Activated T-helper 1 cell treated with anti-CD3 and anti-CD28 coated beads, Interleukin-2, amount 50 U/mL, for 16 hours (primary cell): ENCODE data around the gene SNAP29.
A peak's percentile ranks its signal among the peaks of the same experiment; 100 is the strongest.
"Not testable (repeated sequence)": the region's sequence is repeated elsewhere in the genome, so short reads cannot be mapped to it uniquely, and the experiment has no call there.

Source experiments
- DNase-seq, 2 donors: peaks; one replicate each; pipeline ENCODE4 v3.0.0-alpha.2; 2020; ENCODE audit warnings: low read depth in 1 of 2, low spot score in 1 of 2

The SNAP29 gene

DNA sequence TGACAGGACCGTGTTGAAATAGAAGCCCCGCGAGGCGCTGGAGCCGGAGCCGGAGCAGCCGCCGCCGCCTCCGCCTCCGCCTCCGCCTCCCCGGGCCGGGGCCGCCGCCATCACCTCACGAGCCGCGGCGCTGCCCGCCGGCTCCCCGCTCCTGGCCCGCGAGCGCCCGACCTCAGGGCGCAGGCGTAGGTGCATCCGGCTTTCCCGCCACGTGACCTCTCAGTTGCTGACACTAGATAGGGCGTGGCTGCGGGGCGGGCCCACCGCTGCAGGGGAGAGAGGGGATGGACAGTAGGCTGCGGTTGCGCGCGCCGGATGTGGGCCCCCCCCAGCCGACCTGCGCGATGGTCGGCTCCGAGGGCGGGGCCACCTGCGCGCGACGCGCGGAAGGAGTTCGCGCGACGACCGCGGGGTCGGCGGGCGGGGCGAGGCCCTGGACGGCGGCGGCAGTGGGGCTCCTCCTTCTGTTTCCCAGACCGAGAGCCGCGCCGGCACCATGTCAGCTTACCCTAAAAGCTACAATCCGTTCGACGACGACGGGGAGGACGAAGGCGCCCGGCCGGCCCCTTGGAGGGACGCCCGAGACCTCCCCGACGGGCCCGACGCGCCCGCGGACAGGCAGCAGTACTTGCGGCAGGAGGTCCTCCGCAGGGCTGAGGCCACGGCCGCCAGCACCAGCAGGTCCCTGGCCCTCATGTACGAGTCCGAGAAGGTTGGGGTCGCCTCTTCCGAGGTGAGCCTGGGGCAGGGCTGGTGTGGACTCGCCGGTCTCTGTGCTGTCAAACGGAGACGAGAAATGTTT lies at the start of gene SNAP29, which contains the start of gene PI4KA:
TSS of gene SNAP29 (plus strand) at position 393 of the 802 bp plus-strand sequence. CDS start at position 497, 104 bp downstream.
TSS of gene PI4KA (minus strand) at position 197 of the 802 bp plus-strand sequence. CDS start at position 111, 86 bp downstream.
- peak; percentile 96 to 97 for DNase-seq

DNA sequence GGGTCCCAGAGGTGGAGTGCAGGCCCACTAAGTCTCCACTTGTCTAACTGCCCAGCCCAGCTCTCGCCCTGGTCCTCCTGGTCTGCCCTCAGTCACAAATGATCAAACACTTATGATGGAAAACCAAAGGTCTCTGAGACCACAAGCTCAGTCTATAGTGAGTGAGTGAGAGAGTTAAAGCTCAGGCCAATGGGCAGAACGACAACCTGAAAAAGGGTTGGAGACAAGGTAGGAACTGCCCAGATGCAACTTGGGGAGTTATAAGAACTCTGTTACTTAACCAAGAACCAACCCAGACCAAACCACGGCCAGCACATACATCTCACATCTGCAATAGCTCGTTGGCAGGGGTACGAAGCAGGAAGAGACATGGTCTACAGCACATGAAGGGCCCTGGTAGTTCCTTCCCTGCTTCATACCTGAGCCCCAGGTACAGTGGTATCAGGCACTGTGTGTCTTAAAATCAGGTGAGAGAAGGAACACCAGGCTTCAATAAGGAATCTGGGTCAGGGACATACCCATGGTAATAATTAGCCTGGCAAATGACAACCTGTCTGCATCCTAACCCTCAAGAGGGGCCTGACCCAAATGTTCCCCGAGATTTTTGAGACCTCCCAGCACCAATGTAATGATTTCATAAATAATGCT lies 49.1 kb upstream of the SNAP29 start:
- no peak for DNase-seq

DNA sequence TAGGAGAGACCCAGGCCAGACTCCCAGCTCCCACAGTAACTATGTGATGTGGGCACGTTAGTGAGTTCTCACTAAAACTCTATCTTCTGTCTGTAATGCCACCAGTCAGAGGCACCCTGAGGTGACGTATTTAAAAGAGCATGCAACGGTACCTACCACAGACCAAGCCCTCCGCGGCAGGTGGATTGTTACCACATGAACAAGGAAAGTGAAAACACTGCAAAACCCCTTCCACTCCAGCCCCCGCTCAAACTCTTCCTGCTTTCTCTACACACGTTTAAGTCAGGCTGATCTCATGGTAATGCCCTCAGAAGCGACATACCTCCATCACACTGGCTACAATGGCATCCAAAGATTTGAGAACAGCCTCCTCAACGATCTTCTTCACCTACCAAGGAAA lies 48.2 kb upstream of the SNAP29 start:
- DNase-seq = no peak

DNA sequence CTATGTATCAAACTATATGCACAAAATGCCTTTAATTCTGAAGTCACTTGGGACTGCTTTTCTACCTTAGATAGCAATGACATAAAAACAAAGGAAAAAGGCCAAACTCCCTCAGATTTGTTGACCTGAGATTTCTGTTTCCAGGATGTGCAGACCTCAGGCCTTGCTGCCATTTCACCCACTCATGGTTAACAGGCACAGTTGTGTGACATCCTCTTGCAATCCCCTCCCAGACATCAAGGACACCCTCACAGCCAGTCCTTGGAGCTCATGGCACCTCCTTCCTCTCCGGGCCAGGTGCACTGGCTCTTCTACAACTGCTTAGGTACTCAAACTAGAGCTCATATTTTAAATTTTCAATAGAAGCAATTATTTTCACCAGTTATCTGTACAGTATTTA lies 47.6 kb upstream of the SNAP29 start:
- DNase-seq = no peak

DNA sequence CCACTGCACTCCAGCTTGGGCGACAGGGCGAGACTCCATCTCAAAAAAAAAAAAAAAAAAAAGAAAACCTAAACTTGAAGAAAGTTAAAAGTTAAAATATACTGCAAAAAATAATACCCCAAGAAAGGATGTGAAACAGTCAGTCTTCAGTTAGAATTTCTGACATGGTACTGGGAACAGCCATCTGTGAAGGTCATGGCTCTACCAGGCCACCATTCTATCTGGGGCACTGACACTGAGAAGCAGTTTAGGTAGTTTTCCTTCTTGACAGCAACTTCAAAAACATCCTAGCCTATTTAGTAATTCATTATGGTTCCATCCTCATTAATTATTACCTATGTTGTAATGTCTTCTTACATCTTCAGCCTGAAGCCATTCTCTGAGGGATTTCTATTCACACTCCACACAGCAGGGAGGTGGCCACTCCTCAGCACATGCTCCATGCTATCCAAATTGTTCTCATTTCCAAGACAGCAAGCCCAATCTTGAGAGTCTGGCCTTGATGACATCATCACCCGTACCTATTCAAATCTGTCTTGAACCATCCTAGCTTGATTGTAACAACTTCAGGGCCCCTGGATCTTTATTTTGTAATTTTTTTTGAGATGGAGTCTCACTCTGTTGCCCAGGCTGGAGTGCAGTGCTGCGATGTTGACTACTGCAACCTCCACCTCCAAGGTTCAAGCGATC lies 46.7 kb upstream of the SNAP29 start:
- no peak for DNase-seq

DNA sequence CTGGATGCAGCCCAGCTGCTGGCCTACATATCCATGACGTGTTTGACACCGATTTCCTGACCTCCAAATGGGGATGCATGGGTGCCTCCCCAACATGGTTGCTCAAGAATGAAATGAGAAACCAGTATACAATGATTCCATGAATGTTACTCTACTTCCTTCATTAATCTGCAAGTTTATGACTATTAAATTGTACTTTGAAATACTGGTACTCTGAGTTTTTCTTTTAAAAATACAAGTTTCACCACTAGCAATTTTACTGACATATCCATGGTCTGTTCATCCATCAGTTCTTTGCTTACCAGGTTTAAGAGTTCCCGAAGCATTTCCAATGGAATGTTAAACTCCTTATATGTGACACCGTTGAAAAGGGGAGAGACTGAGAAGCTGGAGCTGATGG lies 45.8 kb upstream of the SNAP29 start:
- DNase-seq = no peak

DNA sequence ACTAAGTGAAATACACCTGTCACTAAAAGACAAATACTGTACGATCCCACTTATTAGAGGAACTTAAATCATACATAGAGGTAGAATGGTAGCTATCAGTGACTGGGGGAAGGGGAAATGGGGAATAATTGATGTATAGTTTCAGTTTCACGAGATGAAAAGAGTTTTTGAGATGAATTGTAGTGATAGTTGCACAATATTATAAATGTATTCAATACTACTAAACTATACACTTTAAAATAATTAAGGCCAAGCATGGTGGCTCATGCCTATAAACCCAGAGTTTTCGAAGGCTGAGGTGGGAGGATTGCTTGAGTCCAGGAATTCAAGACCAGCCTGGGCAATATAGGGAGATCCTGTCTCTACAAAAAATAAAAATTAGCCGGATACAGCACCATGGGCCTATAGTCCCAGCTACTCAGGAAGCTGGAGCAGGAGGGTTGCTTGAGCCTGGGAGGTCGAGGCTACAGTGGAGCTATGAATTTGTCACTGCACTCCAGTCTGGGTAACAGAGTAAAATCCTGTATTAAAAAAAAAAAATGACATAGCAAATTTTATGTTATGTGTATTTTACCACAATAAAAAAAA lies 44.5 kb upstream of the SNAP29 start:
- no peak for DNase-seq

DNA sequence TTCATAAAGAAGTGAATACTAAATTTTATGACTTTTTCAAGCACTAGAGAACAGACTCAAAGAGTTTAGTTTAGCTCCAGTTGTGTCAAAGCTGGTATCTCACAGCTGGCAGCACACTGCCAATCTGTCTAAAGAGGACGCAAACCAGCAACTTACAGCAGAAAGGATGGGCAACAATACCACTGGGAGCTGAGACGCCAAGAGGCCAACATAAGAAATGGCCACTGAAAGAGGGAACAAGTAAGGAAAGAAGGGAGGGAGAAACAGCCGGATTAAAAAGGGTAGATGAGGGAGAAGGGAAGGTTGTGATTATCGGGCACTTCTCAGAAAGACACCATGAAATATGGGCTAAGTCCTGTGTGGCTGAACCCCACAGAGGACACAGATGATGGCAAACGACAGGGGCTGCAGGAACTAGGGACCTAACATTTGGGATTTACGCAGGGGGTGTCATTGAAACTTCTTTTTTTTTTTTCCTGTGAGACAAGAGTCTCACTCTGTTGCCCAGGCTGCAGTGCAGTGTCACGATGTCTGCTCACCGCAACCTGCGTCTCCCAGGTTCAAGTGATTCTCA lies 43.2 kb upstream of the SNAP29 start:
- DNase-seq = no peak

DNA sequence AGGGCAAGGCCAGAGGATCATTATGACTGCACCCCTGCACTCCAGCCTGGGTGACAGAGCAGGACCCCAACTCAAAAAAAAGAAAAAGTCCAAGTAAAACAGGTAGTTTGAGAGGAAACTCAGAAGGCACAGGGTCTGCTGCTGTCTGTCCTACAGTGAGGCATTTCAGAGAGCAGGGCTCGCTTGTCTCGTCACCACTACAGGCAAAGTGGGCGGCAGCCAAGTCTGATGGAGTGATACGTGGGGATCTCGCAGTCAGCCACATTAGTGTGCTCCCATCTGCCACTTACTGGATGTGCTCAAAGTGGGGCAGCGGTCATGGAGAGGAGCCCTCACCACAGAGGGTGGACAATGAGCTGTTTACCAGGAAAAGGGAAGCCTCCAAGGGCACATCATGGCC lies 42.2 kb upstream of the SNAP29 start:
- DNase-seq = no peak

DNA sequence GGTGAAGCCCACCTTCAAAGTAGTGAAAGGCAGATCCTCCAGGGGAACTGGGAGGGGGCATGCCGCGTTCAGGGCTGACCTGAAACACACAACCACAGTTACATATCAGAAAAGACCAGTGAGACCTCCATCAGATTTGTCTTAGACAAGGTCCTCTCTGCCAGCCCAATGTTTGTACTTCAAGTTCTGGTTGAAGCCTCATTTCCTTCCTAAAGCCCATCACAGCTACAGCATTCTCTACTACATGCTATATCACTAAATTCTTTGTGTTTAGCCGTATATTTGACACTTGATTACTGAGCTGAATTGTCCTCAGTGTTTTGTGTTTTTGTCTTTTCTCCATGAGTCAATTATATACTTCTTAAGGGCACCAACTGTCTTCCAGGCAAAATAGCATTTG lies 40.3 kb upstream of the SNAP29 start:
- no peak for DNase-seq

DNA sequence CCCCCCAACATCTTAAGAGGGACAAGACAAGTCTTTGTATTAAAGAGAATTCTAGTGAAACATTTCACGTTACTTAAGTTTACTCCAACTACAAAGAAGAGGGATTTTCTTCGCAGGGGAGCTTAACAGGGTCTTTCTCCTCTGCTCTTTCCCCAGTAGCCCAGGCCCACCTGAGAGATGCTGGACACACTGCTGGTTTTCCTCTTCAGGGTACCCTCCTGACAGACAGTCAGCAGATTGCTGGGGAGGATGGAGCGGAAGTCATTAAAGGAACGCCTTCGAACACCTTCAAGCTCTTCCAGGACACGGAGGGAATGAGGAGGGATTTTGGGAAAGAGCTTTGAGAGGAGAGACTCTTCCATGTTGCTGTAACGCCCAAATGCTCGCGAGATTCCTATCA lies 39.3 kb upstream of the SNAP29 start:
- DNase-seq = no peak

DNA sequence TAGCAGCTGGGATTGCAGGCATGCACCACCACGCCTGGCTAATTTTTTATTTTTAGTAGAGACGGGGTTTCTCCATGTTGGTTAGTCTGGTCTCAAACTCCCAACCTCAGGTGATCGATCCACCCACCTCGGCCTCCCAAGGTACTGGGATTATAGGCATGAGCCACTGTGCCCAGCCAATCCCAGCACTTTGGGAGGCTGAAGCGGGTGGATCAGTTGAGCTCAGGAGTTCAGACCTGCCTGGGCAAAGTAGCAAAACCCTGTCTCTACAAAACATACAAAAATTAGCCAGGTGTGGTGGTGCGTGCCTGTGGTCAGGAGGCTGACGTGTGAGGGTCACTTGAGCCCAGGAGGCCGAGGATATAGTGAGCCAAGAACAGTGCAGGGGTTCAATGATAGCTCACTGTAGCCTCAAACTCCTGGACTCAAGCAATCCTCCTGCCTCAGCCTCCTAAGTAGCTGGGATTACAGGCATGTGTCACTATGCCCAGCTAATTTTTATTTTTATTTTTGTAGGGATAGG lies 37.0 kb upstream of the SNAP29 start:
- not testable (repeated sequence) for DNase-seq

DNA sequence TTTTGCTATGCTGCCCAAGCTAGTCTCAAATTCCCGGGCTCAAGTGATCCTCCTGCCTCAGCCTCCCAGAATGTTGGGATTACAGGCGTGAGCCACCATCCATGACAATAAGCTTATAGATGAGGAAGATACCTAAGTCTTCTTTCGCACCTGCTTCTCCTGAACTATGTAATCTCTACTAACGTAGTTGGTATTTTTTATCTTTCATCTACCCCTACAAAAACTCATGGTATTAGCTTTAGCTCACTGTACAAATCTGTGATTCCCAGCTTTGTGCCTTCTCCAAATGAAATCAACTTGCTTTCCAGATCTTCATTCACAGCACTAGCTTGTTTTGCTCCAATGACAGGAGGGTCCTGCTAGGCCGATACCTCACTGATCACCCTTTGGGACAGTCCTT lies 36.6 kb upstream of the SNAP29 start:
- DNase-seq = no peak

DNA sequence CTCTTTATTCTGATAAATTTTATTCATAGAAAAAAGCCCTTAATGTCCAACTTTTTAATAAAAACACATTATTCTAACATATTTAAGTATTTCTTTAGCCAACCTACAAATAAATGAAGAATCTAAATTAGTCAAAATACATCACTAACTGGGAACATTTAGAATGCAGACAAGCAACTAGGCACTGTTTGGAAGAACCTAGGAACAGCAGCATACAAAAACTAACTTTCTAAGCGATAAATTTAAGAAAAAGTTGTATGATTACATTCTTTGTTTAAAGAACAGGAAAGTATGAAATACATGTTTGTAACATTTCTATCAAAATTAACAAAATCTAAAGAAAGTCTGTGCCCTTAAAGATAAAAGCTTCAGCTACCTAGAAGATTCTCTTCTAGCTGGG lies 35.5 kb upstream of the SNAP29 start:
- no peak for DNase-seq

DNA sequence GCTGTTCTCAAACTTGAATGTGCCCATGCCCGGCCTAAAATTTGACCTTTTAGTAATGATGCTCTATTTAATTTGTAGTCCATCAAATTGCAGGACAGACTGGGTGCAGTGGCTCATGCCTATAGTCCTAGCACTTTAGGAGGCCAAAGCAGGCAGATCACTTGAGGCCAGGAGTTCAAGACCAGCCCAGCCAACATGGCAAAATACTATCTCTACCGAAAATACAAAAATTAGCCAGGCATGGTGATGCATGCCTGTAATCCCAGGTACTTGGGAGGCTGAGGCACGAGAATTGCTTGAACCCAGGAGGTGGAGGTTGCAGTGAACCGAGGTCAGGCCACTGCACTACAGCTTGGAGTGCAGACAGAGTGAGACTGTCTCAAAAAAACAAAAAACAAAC lies 33.6 kb upstream of the SNAP29 start:
- not testable (repeated sequence) for DNase-seq

DNA sequence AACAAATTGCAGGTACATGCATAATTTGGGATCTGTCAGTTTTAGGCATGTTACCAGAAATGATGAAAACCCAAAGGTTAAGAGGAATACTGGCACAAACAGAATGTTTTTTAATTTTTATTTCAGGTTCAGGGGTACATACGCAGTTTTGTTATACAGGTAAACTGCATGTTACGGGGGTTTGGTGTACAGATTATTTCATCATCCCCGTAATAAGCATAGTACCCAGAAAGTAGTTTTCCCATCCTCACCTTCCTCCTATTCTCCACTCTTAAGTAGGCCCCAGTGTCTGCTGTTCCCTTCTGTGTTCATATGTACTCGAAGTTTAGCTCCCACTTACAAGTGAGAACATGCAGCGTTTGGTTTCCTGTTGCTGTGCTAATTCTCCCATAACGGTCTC lies 33.2 kb upstream of the SNAP29 start:
- no peak for DNase-seq

DNA sequence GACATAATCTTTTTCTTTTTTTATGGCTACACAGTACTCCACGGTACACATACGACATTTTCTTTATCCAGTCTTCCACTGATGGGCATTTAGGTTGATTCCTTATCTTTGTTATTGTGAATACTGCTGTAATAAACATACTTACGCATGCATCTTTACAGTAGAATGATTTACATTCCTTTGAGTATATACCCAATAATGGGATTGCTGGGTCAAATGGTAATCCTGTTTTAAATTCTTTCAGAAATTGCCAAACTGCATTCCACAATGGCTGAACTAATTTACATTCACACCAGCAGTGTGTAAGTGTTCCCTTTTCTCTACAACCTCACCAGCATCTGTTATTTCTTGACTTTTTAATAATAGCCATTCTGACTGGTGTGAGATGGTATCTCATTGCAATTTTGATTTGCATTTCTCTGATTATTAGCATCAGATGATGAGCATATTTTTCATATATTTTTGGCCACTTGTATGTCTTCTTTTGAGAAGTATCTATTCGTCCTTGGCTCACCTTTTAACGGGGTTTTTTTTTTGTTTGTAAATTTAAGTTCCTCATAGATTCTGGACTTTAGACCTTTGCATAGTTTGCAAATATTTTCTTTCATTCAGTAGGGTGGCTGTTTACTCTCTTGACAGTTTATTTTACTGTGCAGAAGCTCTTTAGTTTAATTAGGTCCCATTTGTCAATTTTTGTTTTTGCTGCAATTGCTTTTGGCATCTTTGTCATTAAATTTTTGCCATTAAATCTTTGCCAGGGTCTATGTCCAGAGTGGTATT lies 32.2 kb upstream of the SNAP29 start:
- DNase-seq = not testable (repeated sequence)

DNA sequence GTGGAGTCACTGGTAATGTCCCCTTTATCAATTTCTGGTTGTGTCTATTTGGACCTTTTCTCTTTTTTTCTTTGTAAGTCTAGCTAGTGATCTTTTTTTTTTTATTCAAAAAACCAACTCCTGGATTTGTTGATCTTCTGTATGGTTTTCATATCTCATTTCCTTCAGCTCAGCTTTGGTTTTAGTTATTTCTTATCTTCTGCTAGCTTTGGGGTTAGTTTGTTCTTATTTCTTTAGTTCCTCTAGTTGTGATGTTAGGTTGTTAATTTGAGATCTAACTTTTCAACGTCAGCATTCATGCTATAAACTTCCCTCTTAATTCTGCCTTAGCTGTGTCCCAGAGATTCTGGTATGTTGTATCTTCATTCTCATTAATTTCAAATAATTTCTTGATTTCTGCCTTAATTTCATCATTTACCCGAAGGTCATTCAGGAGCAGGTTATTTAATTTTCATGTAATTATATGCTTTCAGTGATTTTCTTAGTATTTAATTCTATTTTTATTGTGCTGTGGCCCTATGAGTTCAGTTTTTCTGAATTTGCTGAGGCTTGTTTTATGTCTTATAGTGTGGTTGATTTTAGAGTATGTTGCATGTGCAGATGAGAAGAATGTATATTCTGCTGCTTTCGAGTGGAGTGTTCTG lies 29.2 kb upstream of the SNAP29 start:
- no peak for DNase-seq

DNA sequence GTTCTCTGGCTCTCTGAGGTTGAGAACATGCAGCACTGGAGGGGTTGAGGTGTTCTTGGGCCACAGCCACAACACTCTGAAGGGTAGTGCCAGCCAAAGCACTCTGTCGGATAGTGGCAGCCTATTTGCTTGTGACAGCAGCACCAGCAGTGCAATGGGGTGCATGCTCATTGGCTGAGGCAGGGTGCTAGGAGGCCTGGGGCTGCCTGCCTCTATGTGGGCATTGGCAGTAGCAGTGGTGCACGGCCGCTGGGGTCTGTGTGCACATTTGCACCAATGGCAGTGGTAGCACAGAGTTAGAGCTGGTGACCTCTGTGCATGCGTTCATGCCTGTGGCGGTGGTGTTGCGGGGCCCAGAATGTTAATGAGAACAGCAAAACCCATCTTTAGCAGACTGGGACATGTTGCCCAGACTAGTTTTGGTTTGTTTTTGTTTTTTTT lies 25.6 kb upstream of the SNAP29 start:
- no peak for DNase-seq

DNA sequence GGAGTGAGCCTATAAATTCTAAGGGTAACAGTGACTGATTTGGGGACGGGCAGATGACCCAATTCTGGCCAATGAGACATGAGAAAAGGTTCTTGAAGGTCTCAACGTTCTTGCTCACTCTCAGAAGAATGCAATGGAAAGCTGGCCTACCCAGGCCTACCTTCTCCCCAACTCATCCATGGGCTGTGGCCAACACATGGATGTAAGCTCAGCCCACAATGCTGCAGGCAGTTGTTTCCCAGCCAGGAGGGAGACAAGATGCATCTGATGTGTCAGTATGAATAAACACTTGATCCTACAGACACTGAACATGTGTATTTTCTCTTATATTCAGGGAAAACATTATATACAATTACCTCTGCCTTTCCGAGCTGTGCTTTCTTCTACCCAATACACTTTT lies 24.6 kb upstream of the SNAP29 start:
- DNase-seq = no peak
